ENCODE results near the gene SLC6A9. TPM values are rescaled to one million over a fixed set of nuclear protein-coding genes. Genes with fewer than 3 reads are reported as not detected.

The SLC6A9 gene
- total RNA-seq, 1 donor from 2014 or later, result 29.4 TPM

DNA sequence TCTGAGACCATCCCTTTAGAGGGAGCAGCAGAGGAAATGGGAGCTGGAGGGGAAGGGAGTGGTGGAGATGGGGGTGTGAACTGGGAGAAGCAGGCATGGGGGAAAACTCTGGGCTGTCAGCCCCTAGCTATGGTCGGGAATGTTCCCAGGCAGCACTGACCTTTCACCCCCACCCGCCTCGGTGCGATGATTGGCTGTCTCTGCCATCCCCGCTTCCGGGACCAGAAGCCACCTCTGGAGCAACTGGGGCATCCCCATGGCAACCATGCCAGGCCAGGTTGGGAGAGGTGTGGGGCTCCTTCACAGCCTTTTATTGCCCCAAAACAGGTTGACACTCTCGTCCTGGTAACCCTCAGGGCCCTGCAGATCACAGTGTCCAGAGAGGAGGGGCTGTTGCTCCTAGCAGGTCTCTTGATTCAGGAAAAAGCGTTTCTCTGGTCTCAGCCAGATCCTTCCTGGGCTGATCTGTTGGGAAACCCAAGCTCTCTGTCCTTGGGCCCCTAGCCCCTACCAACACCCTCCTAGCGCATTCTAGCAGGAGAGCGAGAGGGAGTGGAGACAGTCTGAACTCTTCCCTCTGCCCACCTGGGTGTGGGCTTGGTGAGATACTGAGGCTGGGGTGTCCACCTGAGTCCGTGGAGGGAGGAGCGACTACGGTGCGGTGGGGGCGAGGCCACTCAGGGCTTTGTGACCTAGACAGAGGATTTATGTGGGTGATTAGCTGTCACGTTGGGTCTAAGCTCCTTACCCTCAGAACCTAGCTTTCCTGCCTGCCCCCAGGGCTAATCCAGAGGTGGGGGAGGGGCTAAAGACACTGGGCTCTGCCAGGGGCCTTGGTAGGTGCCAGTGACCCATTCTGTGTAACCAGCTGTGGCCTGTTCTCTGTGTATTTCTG is 12.2 kb upstream of the SLC6A9 start:
- Mint-ChIP-seq H3K9me3 (ENCODE audit: low read depth) (no peaks in the 10 kb centered on the region), H3K27ac (no peak overlapping the region), H3K4me1 (ENCODE audit: low read depth) (peaks cover 7% of the 10 kb centered on the region), H3K4me3 (ENCODE audit: low read depth) (no peak overlapping the region), H3K36me3 (ENCODE audit: insufficient read depth) (no peaks in the 10 kb centered on the region), H3K27me3 (peaks cover 13% of the 10 kb centered on the region)
- no peak for DNase-seq (ENCODE audit: low spot score, unreplicated experiment)
- TF ChIP-seq, protein P1, sequence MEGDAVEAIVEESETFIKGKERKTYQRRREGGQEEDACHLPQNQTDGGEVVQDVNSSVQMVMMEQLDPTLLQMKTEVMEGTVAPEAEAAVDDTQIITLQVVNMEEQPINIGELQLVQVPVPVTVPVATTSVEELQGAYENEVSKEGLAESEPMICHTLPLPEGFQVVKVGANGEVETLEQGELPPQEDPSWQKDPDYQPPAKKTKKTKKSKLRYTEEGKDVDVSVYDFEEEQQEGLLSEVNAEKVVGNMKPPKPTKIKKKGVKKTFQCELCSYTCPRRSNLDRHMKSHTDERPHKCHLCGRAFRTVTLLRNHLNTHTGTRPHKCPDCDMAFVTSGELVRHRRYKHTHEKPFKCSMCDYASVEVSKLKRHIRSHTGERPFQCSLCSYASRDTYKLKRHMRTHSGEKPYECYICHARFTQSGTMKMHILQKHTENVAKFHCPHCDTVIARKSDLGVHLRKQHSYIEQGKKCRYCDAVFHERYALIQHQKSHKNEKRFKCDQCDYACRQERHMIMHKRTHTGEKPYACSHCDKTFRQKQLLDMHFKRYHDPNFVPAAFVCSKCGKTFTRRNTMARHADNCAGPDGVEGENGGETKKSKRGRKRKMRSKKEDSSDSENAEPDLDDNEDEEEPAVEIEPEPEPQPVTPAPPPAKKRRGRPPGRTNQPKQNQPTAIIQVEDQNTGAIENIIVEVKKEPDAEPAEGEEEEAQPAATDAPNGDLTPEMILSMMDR (IDR thresholded peaks at IDR 0.05; ENCODE audit: unreplicated experiment), result no peak

DNA sequence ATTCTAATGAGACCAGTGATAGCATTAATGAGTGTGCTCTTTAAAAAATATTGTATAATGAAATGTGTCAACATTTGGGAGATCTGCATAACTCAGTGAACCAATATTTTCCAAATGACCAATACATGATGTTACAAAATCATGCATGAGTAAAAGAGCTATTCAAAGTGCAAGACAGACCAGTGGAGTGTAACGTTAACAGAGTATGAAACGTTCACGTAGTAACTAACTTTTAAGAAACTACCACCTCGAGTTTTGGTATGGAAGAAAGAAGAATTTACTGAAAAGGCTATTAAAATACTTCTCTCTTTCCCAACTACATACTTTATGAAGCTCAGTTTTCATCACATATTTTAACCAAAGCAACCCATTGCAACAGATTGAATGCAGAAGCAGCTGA is 9.6 kb upstream of the SLC6A9 start:
- Mint-ChIP-seq H3K4me3 (ENCODE audit: low read depth) (no peak overlapping the region), H3K27ac (no peak overlapping the region), H3K4me1 (ENCODE audit: low read depth) (peaks cover 11% of the 10 kb centered on the region), H3K9me3 (ENCODE audit: low read depth) (no peaks in the 10 kb centered on the region), H3K36me3 (ENCODE audit: insufficient read depth) (no peaks in the 10 kb centered on the region), H3K27me3 (peaks cover 11% of the 10 kb centered on the region)
- TF ChIP-seq, protein P1 (IDR thresholded peaks at IDR 0.05; ENCODE audit: unreplicated experiment), result no peak
- DNase-seq (ENCODE audit: low spot score, unreplicated experiment), result no peak

DNA sequence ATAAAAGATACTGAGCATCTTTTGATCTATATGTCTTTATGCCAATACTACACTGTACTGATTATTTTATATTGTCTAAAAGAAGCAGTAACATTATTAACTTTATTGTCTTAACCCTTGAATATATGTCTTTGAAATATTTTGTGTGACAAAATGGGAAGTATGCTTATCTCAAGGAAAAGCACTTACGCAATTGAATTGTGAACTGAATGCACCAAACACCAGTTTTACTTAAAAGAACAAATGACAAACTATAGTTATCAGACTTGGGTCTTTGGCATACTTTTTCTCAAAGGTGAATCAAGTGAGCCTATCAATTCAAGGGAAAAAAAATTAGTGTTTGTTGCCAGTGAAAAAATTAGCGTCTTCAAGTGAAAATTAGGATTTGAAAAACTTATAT is 9.2 kb upstream of the SLC6A9 start:
- Mint-ChIP-seq H3K4me1 (ENCODE audit: low read depth) (peaks cover 11% of the 10 kb centered on the region), H3K27me3 (peaks cover 8% of the 10 kb centered on the region), H3K4me3 (ENCODE audit: low read depth) (no peak overlapping the region), H3K36me3 (ENCODE audit: insufficient read depth) (no peaks in the 10 kb centered on the region), H3K9me3 (ENCODE audit: low read depth) (no peaks in the 10 kb centered on the region), H3K27ac (no peak overlapping the region)
- DNase-seq (ENCODE audit: low spot score, unreplicated experiment), result no peak
- TF ChIP-seq, protein P1 (IDR thresholded peaks at IDR 0.05; ENCODE audit: unreplicated experiment), result no peak

DNA sequence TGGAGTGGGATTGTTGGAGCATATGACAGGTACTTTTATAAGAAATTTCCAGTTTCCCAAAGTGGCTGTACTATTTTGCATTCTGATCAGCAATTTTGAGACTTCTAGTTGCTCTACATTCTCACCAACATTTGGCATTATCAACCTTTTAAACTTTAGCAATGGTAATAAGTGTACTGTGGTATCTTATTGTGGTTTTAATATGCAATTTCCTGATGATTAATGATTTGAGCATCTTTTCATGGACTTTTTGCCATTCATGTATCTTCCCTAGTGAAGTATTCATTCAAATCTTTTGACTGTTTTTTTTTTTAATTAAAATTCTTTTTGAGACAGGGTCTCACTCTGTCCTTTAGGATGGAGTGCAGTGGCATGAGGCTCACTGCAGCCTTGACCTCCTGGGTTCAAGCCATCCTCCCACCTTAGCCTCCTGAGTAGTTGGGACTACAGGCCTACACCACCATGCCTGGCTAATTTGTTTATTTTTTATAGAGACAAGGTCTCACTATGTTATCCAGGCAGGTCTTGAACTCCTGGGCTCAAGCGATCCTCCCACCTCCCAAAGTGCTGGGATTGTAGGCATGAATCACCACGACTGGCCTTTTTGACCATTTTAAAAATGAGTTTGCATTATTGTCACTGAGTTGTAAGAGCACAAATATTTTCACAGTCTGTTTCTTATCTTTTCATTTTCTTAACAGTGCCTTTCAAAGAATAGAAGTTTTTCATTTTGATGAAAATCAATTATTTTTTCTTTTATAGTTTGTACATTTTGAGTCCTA is 7.8 kb upstream of the SLC6A9 start:
- Mint-ChIP-seq H3K27ac (no peak overlapping the region), H3K36me3 (ENCODE audit: insufficient read depth) (no peaks in the 10 kb centered on the region), H3K27me3 (peaks cover 2% of the 10 kb centered on the region), H3K4me3 (ENCODE audit: low read depth) (no peak overlapping the region), H3K9me3 (ENCODE audit: low read depth) (no peaks in the 10 kb centered on the region), H3K4me1 (ENCODE audit: low read depth) (peaks cover 11% of the 10 kb centered on the region)
- no peak for DNase-seq (ENCODE audit: low spot score, unreplicated experiment)
- TF ChIP-seq, protein P1 (IDR thresholded peaks at IDR 0.05; ENCODE audit: unreplicated experiment), result no peak

DNA sequence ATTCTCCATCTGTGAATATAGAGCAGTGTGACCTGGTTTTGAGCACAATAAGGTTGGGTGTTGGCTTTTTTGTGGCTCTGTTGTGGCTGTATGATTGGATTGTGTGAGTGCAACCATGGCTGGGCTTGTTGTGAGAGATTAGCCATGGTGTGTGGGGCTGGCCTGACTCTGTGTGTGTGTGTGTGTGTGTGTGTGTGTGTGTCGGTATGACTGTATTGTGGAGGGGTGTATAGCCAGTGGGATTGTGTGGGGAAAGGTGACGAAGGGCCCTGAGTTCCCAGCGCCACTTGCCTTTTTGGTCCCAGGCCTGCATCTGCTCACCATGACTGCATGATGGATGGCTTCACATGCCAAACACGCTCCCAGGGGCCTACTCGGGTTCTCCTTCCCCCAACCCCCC is 5.9 kb upstream of the SLC6A9 start:
- no peak overlapping the region for H3K4me3 Mint-ChIP-seq (ENCODE audit: low read depth)
- TF ChIP-seq, protein P1 (IDR thresholded peaks at IDR 0.05; ENCODE audit: unreplicated experiment), result no peak
- H3K27ac Mint-ChIP-seq, result peak overlapping the region; percentile 70

More for the DNA sequence above, 5.9 kb upstream of the SLC6A9 start:
- Mint-ChIP-seq H3K9me3 (ENCODE audit: low read depth) (no peaks in the 10 kb centered on the region), H3K27me3 (no peaks in the 10 kb centered on the region), H3K4me1 (ENCODE audit: low read depth) (peaks cover 20% of the 10 kb centered on the region), H3K36me3 (ENCODE audit: insufficient read depth) (no peaks in the 10 kb centered on the region)
- no peak for DNase-seq (ENCODE audit: low spot score, unreplicated experiment)
